SK-N-SH (cell line): ENCODE data around the gene DCBLD1. TPM values are rescaled to one million over a fixed set of nuclear protein-coding genes. Genes with fewer than 3 reads are reported as not detected.
A peak's percentile ranks its signal among the peaks of the same experiment; 100 is the strongest.

Experiments used
- CTCF ChIA-PET: fragments of 300-600, 350-600 bp; formaldehyde crosslinking; extraction: SDS; loops from one replicate; lab custom pipeline; 2021; lab: Yijun Ruan, JAX
- POLR2A ChIA-PET: fragments of 350-600 bp; sonication (Branson Sonifier 250); formaldehyde crosslinking; extraction: SDS; loops from one replicate; lab custom pipeline; 2020; ENCODE audit warnings: antibody characterized with exemption, inconsistent platforms; lab: Yijun Ruan, JAX
- DNase-seq: peaks from one replicate; pipeline ENCODE4 v3.0.0; 2012
- H2AFZ ChIP-seq: fragments of 200-600 bp; sonication (generic); 2 replicates; pipeline ENCODE4 v1.8.1; 2016; ENCODE audit warnings: antibody characterized with exemption, mild to moderate bottlenecking, low read depth
- H3F3A ChIP-seq: fragments of 200-600 bp; sonication (generic); replicated peaks from 2 replicates; pipeline ENCODE3; 2016; ENCODE audit warnings: antibody characterized with exemption, mild to moderate bottlenecking; ENCODE audit not compliant: insufficient read depth
- H3K27ac ChIP-seq, 2 experiments: fragments of 200-500 bp in 1 of 2; fragments of 200-600 bp in 1 of 2; sonication (Bioruptor generic) in 1 of 2; sonication (generic), shearing (Covaris generic) in 1 of 2; 2 replicates each; pipeline versions ENCODE4 v1.5.1 to v1.6.1; 2014 to 2016; ENCODE audit warnings: low read depth in 2 of 2, inconsistent platforms in 1 of 2, low read length in 1 of 2, mild to moderate bottlenecking in 1 of 2, mixed read lengths in 1 of 2
- H3K27me3 ChIP-seq: fragments of 200-600 bp; sonication (generic), shearing (Covaris generic); 2 replicates; pipeline ENCODE4 v1.6.1; 2016; ENCODE audit warnings: mixed run types; ENCODE audit not compliant: insufficient read depth
- H3K36me3 ChIP-seq, 2 experiments: fragments of 200-500 bp in 1 of 2; fragments of 200-600 bp in 1 of 2; sonication (Bioruptor generic) in 1 of 2; sonication (generic) in 1 of 2; replicated peaks in 1 of 2; 2 replicates each; pipeline versions ENCODE3 to v1.5.1; 2014 to 2016; ENCODE audit warnings: low read length in 1 of 2, mild to moderate bottlenecking in 1 of 2; ENCODE audit not compliant: insufficient read depth in 2 of 2, control insufficient read depth in 1 of 2
- H3K4me1 ChIP-seq, 2 experiments: fragments of 200-500 bp in 1 of 2; fragments of 200-600 bp in 1 of 2; sonication (Bioruptor generic) in 1 of 2; sonication (generic), shearing (Covaris generic) in 1 of 2; 2 replicates each; pipeline versions ENCODE4 v1.5.1 to v1.6.1; 2014 to 2016; ENCODE audit warnings: low read depth in 1 of 2, low read length in 1 of 2, mixed run types in 1 of 2; ENCODE audit not compliant: insufficient read depth in 2 of 2, control insufficient read depth in 1 of 2
- H3K4me2 ChIP-seq: fragments of 200-600 bp; sonication (generic), shearing (Covaris generic); 2 replicates; pipeline ENCODE4 v1.6.1; 2017; ENCODE audit warnings: mixed run types
- H3K4me3 ChIP-seq, 2 experiments: fragments of 200-500 bp in 1 of 2; fragments of 200-600 bp in 1 of 2; sonication (Bioruptor generic) in 1 of 2; sonication (generic), shearing (Covaris generic) in 1 of 2; 2 replicates each; pipeline versions ENCODE4 v1.5.1 to v1.8.1; 2014 to 2016; ENCODE audit warnings: low read depth in 2 of 2, inconsistent platforms in 1 of 2, low read length in 1 of 2, mild to moderate bottlenecking in 1 of 2, mixed read lengths in 1 of 2, moderate library complexity in 1 of 2
- H3K79me2 ChIP-seq: fragments of 200-600 bp; sonication (generic); 2 replicates; pipeline ENCODE4 v1.8.1; 2017; ENCODE audit warnings: mild to moderate bottlenecking; ENCODE audit not compliant: insufficient read depth
- H3K9ac ChIP-seq: fragments of 200-600 bp; sonication (generic); 2 replicates; pipeline ENCODE4 v1.6.1; 2017; ENCODE audit warnings: mixed run types
- H3K9me2 ChIP-seq: fragments of 200-600 bp; sonication (generic); 2 replicates; pipeline ENCODE4 v1.6.1; 2017; ENCODE audit warnings: mixed run types
- H3K9me3 ChIP-seq: fragments of 200-600 bp; sonication (generic); 2 replicates; pipeline ENCODE4 v1.6.1; 2017; ENCODE audit warnings: mixed run types, mild to moderate bottlenecking, moderate library complexity
- H4K20me1 ChIP-seq: fragments of 200-600 bp; sonication (generic); 2 replicates; pipeline ENCODE4 v1.6.1; 2017; ENCODE audit warnings: mild to moderate bottlenecking, mixed run types; ENCODE audit not compliant: insufficient read depth
- ELF1 ChIP-seq: IDR thresholded peaks from 2 replicates; pipeline ENCODE4 v1.4.0; 2012
- EZH2phosphoT487 ChIP-seq: fragments of 200-600 bp; sonication (generic); IDR thresholded peaks from 2 replicates; pipeline ENCODE4 v1.6.1; 2017; ENCODE audit warnings: low read depth, mixed run types, mild to moderate bottlenecking, antibody characterized with exemption, moderate library complexity, borderline replicate concordance
- FOSL2 ChIP-seq: IDR thresholded peaks from 2 replicates; pipeline ENCODE4 v1.4.0; 2012; ENCODE audit warnings: low read depth, mild to moderate bottlenecking, moderate library complexity, borderline replicate concordance
- FOXJ3 ChIP-seq: sonication (generic); formaldehyde crosslinking; IDR thresholded peaks from 2 replicates; pipeline ENCODE4 v1.5.1; 2020; ENCODE audit warnings: mild to moderate bottlenecking, missing genetic modification reagents
- FOXM1 ChIP-seq: IDR thresholded peaks from 2 replicates; pipeline ENCODE4 v1.4.0; 2012; ENCODE audit warnings: low read depth, mild to moderate bottlenecking
- GATA2 ChIP-seq: sonication (generic); formaldehyde crosslinking; IDR thresholded peaks from 2 replicates; pipeline ENCODE4 v1.5.0; 2020; ENCODE audit warnings: mild to moderate bottlenecking, missing genetic modification reagents
- JUND ChIP-seq: IDR thresholded peaks from 2 replicates; pipeline ENCODE4 v1.4.0; 2012
- NFIC ChIP-seq: IDR thresholded peaks from 2 replicates; pipeline ENCODE4 v1.4.0; 2012; ENCODE audit warnings: borderline replicate concordance
- POLR2AphosphoS5 ChIP-seq: IDR thresholded peaks from 2 replicates; pipeline ENCODE4 v1.6.1; 2012; ENCODE audit warnings: low read depth, low read length
- RCOR1 ChIP-seq: fragments of 150-350 bp; IDR thresholded peaks from 2 replicates; pipeline ENCODE4 v1.6.1; 2017; ENCODE audit warnings: antibody characterized with exemption, low read length
- RFX5 ChIP-seq: IDR thresholded peaks from 2 replicates; pipeline ENCODE4 v1.6.1; 2012; ENCODE audit warnings: mild to moderate bottlenecking, improper control_type of control experiment, low read length
- RXRA ChIP-seq: IDR thresholded peaks from 2 replicates; pipeline ENCODE4 v1.4.0; 2012; ENCODE audit warnings: low read depth, mild to moderate bottlenecking, borderline replicate concordance
- TCF12 ChIP-seq: IDR thresholded peaks from 2 replicates; pipeline ENCODE4 v1.4.0; 2012
- WGBS: methylation state at CpG from one replicate; pipeline ENCODE4 v1.1.6; 2017; ENCODE audit warnings: low lambda C conversion rate; 5-methylcytosine and 5-hydroxymethylcytosine counted together
- polyA plus RNA-seq, 3 experiments: library from polyadenylated mRNA; depleted of rRNA; stranded (reverse); fragments of >200 nt; gene quantifications; 2 replicates each; pipeline ENCODE4 v1.2.3, GENCODE V29; 2012
- TF ChIP-seq, protein P1 (sequence below): IDR thresholded peaks from 2 replicates; pipeline ENCODE4; 2012
- TF ChIP-seq, protein P2 (sequence below): IDR thresholded peaks from 2 replicates; pipeline ENCODE4 v1.4.0; 2012; ENCODE audit warnings: low read depth, borderline replicate concordance
- TF ChIP-seq, protein P3 (sequence below): fragments of 150-350 bp; IDR thresholded peaks from 2 replicates; pipeline ENCODE4 v1.6.1; 2016; ENCODE audit warnings: mild to moderate bottlenecking, low read depth, low read length
- TF ChIP-seq, protein P4 (sequence below): IDR thresholded peaks from 2 replicates; pipeline ENCODE4 v1.4.0; 2012; ENCODE audit warnings: low read depth, borderline replicate concordance

The DCBLD1 gene
- polyA plus RNA-seq, 1 of the 3 experiments (the other 2 are of a cell fraction): 82.2 TPM

DNA sequence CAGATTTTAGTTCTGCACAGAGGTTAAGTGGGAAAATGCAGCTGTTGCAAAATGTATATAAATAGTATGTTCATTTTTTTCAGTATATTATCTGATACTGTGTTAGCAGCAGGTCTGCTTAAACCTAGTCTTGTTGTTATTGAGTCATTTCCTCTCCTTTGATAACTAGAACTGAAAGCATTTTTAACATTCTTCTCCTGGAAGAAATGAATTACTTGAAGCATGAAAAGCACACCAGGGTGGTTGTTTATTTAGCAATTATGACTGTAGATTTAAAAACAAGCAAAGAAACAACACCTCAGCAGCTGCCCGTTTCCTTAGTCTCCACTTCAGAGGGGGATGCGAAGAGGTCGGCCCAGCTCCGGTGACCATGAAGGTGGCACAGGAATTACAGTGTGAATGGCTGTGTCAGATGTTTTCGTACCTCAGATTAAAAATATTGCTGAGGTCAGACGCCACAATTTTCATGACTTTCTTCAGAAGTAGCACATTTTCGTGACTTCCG is 66.4 kb downstream of the DCBLD1 start (continued):
- TF ChIP-seq, protein P1, sequence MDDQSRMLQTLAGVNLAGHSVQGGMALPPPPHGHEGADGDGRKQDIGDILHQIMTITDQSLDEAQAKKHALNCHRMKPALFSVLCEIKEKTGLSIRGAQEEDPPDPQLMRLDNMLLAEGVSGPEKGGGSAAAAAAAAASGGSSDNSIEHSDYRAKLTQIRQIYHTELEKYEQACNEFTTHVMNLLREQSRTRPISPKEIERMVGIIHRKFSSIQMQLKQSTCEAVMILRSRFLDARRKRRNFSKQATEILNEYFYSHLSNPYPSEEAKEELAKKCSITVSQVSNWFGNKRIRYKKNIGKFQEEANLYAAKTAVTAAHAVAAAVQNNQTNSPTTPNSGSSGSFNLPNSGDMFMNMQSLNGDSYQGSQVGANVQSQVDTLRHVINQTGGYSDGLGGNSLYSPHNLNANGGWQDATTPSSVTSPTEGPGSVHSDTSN: peak; percentile 31; the same call in 1 of the 2 replicates
- TF ChIP-seq, protein P2, sequence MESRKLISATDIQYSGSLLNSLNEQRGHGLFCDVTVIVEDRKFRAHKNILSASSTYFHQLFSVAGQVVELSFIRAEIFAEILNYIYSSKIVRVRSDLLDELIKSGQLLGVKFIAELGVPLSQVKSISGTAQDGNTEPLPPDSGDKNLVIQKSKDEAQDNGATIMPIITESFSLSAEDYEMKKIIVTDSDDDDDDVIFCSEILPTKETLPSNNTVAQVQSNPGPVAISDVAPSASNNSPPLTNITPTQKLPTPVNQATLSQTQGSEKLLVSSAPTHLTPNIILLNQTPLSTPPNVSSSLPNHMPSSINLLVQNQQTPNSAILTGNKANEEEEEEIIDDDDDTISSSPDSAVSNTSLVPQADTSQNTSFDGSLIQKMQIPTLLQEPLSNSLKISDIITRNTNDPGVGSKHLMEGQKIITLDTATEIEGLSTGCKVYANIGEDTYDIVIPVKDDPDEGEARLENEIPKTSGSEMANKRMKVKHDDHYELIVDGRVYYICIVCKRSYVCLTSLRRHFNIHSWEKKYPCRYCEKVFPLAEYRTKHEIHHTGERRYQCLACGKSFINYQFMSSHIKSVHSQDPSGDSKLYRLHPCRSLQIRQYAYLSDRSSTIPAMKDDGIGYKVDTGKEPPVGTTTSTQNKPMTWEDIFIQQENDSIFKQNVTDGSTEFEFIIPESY: no peak
- TF ChIP-seq FOXM1: 0 out of 2 replicates have a peak, but pooled peaks have one; percentile 26
- TF ChIP-seq EZH2phosphoT487: no peak
- TF ChIP-seq ELF1: no peak
- no peak for TF ChIP-seq RCOR1

DNA sequence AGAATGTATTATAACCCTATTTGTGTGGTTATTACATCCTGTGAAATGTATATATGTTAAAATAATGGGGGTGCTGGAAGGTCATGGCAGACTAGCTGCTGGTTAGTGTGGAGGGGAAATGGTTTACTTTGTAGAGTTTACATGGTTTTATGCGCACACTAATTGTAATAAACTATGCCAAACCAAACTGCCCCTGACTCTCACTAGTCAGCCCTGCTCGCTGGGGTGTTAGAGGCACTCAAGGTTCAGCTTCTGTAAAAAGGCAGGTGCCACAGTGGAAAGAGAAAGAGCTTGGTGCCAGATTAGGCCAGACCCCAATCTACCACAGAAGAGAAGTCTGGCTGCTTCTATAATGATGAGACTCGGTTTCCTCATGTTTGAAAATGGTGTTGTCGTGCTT is 67.1 kb downstream of the DCBLD1 start:
- H4K20me1 ChIP-seq: no peaks in the 10 kb centered on the region
- H3K4me3 ChIP-seq: no peak overlapping the region
- DNase-seq: no peak
- H3K36me3 ChIP-seq: peaks cover 31 to 36% of the 10 kb centered on the region in 2 experiments
- WGBS: 88% methylated on average over 4 of the region's 4 CpGs
- CTCF ChIA-PET: interaction anchor here (0.6 to 1.4 kb wide), 4 partner anchors 13 to 101 kb away, joined by 3 to 4 read pairs (median 4); no protein-coding TSS in a partner anchor
- H3K9me3 ChIP-seq: no peaks in the 10 kb centered on the region
- no peak overlapping the region for H3K4me2 ChIP-seq
- H2AFZ ChIP-seq: no peak overlapping the region
- no peak overlapping the region for H3K9ac ChIP-seq
- POLR2A ChIA-PET: no interaction called here
- H3K27me3 ChIP-seq: no peaks in the 10 kb centered on the region
- peaks cover 33% of the 10 kb centered on the region for H3K79me2 ChIP-seq
- TF ChIP-seq, protein P3, sequence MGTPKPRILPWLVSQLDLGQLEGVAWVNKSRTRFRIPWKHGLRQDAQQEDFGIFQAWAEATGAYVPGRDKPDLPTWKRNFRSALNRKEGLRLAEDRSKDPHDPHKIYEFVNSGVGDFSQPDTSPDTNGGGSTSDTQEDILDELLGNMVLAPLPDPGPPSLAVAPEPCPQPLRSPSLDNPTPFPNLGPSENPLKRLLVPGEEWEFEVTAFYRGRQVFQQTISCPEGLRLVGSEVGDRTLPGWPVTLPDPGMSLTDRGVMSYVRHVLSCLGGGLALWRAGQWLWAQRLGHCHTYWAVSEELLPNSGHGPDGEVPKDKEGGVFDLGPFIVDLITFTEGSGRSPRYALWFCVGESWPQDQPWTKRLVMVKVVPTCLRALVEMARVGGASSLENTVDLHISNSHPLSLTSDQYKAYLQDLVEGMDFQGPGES: no peak
- TF ChIP-seq GATA2 (CRISPR knock-in tag): no peak
- peak overlapping the region; percentile 62 to 77; a peak in 3 of 4 replicates for H3K27ac ChIP-seq
- H3K9me2 ChIP-seq: no peaks in the 10 kb centered on the region
- peaks cover 11 to 43% of the 10 kb centered on the region in 2 experiments for H3K4me1 ChIP-seq
- peaks cover 65% of the 10 kb centered on the region for H3F3A ChIP-seq

DNA sequence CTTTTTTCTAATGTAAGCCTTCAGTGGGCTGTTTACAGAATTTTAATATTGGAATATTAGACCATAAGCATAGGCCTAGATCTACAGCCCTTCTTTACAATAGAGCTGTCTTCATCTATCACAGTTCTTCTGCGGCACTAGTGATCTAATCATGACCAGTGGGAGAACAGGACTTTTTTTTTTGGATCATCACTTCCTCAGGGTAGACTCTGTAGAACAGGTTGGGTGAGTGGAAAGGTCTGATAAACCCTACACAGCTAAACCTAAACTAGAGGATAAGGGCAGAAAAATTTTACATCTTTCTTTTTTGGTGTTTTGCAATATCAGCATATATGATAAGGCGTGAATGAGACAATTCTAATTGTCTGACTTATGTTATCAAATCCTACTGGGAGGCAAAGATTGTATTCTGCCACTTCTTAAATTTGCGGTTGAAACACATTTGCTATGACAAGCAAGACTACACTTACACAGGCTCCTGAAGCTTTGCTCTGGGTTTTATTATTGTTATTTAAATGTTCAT is 67.7 kb downstream of the DCBLD1 start:
- peaks cover 29 to 32% of the 10 kb centered on the region in 2 experiments for H3K36me3 ChIP-seq
- peaks cover 65% of the 10 kb centered on the region for H3F3A ChIP-seq
- no peaks in the 10 kb centered on the region for H3K9me2 ChIP-seq
- H3K27me3 ChIP-seq: no peaks in the 10 kb centered on the region
- H3K4me1 ChIP-seq: peaks cover 11 to 38% of the 10 kb centered on the region in 2 experiments
- ChIA-PET CTCF (interaction anchor here (0.6 to 0.8 kb wide), 2 partner anchors 13 to 102 kb away, joined by 3 to 4 read pairs; no protein-coding TSS in a partner anchor), POLR2A (no interaction called here)
- H3K9ac ChIP-seq: no peak overlapping the region
- peaks cover 33% of the 10 kb centered on the region for H3K79me2 ChIP-seq
- no peak for DNase-seq
- no peak overlapping the region for H3K4me2 ChIP-seq
- no peaks in the 10 kb centered on the region for H4K20me1 ChIP-seq
- whole genome bisulfite sequencing: 90% methylated on average over 3 of the region's 3 CpGs
- H3K27ac ChIP-seq: peak overlapping the region in 1 of 2 experiments; percentile 14; a peak in 1 of 4 replicates
- H2AFZ ChIP-seq: no peak overlapping the region
- no peaks in the 10 kb centered on the region for H3K9me3 ChIP-seq
- no peak overlapping the region for H3K4me3 ChIP-seq
- TF ChIP-seq TCF12 (no peak), FOSL2 (no peak), JUND (no peak), NFIC (no peak), RFX5 (no peak), FOXJ3 (CRISPR knock-in tag) (no peak), GATA2 (CRISPR knock-in tag) (no peak), RXRA (no peak), POLR2AphosphoS5 (no peak)
- TF ChIP-seq, protein P4, sequence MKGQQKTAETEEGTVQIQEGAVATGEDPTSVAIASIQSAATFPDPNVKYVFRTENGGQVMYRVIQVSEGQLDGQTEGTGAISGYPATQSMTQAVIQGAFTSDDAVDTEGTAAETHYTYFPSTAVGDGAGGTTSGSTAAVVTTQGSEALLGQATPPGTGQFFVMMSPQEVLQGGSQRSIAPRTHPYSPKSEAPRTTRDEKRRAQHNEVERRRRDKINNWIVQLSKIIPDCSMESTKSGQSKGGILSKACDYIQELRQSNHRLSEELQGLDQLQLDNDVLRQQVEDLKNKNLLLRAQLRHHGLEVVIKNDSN: no peak
- TF ChIP-seq, protein P2: no peak
